SKM-1 (cell line): Measurements from ENCODE around the gene THBS2.
"Not testable (repeated sequence)": the region's sequence is repeated elsewhere in the genome, so short reads cannot be mapped to it uniquely, and the experiment has no call there.

Experiments
- DNase-seq: peaks from one replicate; lab custom pipeline; 2025; ENCODE audit not compliant: unreplicated experiment; lab: John Stamatoyannopoulos, UW

Gene THBS2

GRCh38 chr6:169212897-169213813 lies 40.5 kb downstream of the THBS2 start:
- DNase-seq, result peak; percentile 89

GRCh38 chr6:169212436-169212835 lies 41.2 kb downstream of the THBS2 start:
- no peak for DNase-seq

DNA sequence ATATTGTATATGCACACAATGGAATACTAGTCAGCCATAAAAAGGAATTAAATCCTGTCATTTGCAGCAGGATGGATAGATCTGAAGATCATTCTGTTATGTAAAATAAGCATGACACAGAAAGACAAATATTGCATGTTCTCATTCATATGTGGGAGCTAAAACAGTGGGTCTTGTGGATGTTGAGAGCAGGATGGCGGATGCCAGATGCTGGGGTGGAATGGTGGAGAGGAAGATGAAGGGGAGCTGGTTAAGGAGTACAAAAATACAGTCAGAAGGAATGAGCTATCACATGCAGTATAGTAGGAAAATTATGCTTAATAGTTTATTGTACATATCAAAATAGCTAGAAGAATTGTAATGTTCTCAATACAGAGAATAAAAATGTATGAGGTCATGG lies 41.8 kb downstream of the THBS2 start:
- no peak for DNase-seq

- no peak for DNase-seq
These were observed 43.0 kb downstream of the THBS2 start for GRCh38 chr6:169210611-169211010.

GRCh38 chr6:169208011-169208410 lies 45.6 kb downstream of the THBS2 start:
- DNase-seq, result no peak

GRCh38 chr6:169207482-169207881 lies 46.2 kb downstream of the THBS2 start:
- no peak for DNase-seq

- no peak for DNase-seq
These were observed 48.2 kb downstream of the THBS2 start for GRCh38 chr6:169205176-169206160.

DNA sequence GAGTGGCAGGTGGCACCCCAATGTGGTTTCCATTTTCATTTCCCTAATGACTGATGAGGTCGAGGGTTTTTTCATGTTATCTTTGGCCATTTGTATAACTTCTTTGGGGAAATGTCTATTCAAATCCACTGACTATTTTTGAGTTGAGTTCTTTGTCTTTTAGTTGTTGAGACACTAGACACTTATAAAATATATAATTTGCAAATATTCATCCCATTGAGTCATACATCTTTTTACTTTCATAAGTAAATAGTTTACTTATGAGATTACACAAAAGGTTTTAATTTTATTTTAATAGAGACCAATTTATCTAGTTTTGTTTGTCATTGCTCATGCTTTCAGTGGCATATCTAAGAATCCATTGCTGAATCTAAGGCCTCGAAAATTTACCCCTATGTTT lies 49.5 kb downstream of the THBS2 start:
- DNase-seq, result no peak

- DNase-seq, result no peak
These were observed 51.7 kb downstream of the THBS2 start for GRCh38 chr6:169201985-169202384.

- no peak for DNase-seq
These were observed 52.6 kb downstream of the THBS2 start for GRCh38 chr6:169200893-169201514.

DNA sequence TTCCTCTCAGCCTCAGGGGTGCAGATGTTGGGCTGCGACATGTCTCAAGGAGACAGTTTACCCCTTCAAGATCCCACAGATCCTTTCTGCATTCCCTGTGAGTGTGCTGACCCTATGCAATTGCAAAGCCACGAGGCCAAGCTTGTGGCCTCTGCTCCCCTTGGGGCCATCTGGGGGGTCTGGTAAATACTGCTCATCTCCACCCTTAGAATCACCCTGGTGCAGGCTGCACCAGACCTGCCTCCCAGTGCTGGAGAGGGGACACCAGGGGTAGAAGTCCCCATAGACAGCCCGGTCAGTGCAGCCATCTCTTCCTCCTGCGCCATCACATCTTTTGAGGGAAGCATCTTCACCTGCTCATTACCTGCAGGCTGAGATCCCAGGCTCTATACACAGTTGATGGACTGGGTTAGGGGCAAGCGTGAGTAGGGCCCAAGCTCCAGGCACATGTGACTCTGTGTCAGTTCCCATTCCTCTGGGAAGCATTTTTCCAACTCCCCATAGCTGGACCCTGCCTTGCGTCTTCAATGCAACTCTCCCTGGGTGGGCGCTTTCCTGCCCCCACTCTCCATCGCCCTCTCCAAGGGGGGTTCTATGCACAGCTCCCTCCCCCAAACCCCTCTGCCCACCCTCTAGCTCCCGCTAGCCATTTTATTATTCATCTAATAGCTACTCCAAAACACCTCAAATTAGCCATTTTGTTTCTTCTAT lies 53.9 kb downstream of the THBS2 start:
- no peak for DNase-seq

- no peak for DNase-seq
These were observed 54.8 kb downstream of the THBS2 start for GRCh38 chr6:169198885-169199284.

DNA sequence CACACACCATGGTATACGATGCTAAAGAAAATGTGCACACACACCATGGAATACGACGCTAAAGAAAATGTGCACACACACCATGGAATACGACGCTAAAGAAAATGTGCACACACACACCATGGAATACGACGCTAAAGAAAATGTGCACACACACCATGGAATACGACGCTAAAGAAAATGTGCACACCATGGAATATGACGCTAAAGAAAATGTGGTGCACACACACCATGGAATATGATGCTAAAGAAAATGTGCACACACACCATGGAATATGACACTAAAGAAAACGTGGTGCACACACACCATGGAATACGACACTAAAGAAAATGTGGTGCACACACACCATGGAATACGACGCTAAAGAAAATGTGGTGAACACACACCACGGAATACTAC lies 55.7 kb downstream of the THBS2 start:
- DNase-seq, result not testable (repeated sequence)

DNA sequence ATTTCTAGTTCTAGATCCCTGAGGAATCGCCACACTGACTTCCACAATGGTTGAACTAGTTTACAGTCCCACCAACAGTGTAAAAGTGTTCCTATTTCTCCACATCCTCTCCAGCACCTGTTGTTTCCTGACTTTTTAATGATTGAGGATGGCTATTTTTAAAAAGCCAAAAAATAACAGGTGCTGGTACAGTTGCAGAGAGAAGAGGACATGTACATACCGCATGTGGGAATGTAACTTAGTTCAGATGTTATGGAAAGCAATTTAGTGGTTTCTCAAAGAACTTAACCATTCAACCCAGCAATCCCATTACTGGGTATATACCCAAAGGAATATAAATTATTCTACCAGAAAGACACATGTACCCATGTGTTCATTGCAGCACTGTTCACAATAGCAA lies 57.4 kb downstream of the THBS2 start:
- not testable (repeated sequence) for DNase-seq

- no peak for DNase-seq
These were observed 58.9 kb downstream of the THBS2 start for GRCh38 chr6:169194737-169195136.

- no peak for DNase-seq
These were observed 62.7 kb downstream of the THBS2 start for GRCh38 chr6:169190970-169191369.

- no peak for DNase-seq
These were observed 63.5 kb downstream of the THBS2 start for GRCh38 chr6:169190144-169190584.

GRCh38 chr6:169189686-169190085 lies 64.0 kb downstream of the THBS2 start:
- DNase-seq, result no peak

DNA sequence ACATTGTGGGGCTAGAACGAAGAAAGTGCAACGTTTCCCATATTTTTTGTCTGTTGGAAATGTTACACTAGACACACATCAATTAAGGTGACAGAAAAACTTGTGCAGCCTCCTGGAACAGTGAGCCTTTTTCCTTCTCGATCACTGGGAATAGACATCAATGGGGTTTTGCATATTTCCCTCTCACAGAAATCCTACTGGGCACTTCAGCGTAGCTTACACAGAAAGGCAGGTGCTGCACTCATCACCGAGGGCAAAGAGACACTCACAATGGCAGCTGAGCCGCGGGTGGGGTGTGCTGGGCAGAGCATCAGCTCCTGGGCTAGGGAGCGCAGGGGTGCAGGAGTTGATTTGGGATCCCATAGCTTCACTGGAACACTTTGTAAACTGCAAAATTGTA lies 64.5 kb downstream of the THBS2 start:
- no peak for DNase-seq

- DNase-seq, result no peak
These were observed 65.2 kb downstream of the THBS2 start for GRCh38 chr6:169188475-169188874.
